Activated T-helper 1 cell treated with Interleukin-2 at 50 U/mL for 16 hours (primary cell): ENCODE data around the gene NOS1.
A peak's percentile ranks its signal among the peaks of the same experiment; 100 is the strongest.
"Not testable (repeated sequence)": the region's sequence is repeated elsewhere in the genome, so short reads cannot be mapped to it uniquely, and the experiment has no call there.

Experiments
- DNase-seq: peaks from one replicate; pipeline ENCODE4 v3.0.0-alpha.2; 2020; ENCODE audit warnings: low read depth

NOS1 gene

GRCh38 chr12:117361347-117361751, at the start of gene NOS1:
Gene NOS1, minus strand, starts transcription at chr12:117361626. Its CDS starts 30,557 bp downstream, at chr12:117331069.
- no peak for DNase-seq

- DNase-seq = no peak
Measured at GRCh38 chr12:117409286-117409685, 47.9 kb upstream of the NOS1 start.

GRCh38 chr12:117408161-117408791, 46.9 kb upstream of the NOS1 start:
- no peak for DNase-seq

- no peak for DNase-seq
Measured at GRCh38 chr12:117404940-117405339, 43.5 kb upstream of the NOS1 start.

- no peak for DNase-seq
Measured at GRCh38 chr12:117404203-117404853, 42.9 kb upstream of the NOS1 start.

GRCh38 chr12:117403586-117404139, 42.2 kb upstream of the NOS1 start:
- no peak for DNase-seq

GRCh38 chr12:117402363-117402762, 40.9 kb upstream of the NOS1 start:
- DNase-seq = no peak

- DNase-seq = no peak
Measured at GRCh38 chr12:117400912-117401311, 39.5 kb upstream of the NOS1 start.

- not testable (repeated sequence) for DNase-seq
Measured at GRCh38 chr12:117398482-117398881, 37.1 kb upstream of the NOS1 start.

- no peak for DNase-seq
Measured at GRCh38 chr12:117395766-117396165, 34.3 kb upstream of the NOS1 start.

- no peak for DNase-seq
Measured at GRCh38 chr12:117394491-117394890, 33.1 kb upstream of the NOS1 start.

- no peak for DNase-seq
Measured at GRCh38 chr12:117393656-117394055, 32.2 kb upstream of the NOS1 start.

- no peak for DNase-seq
Measured at GRCh38 chr12:117390866-117391265, 29.4 kb upstream of the NOS1 start.

GRCh38 chr12:117388951-117389446, 27.6 kb upstream of the NOS1 start:
- DNase-seq = no peak

- DNase-seq = no peak
Measured at GRCh38 chr12:117387832-117388231, 26.4 kb upstream of the NOS1 start.

GRCh38 chr12:117384735-117385134, 23.3 kb upstream of the NOS1 start:
- DNase-seq = no peak

GRCh38 chr12:117380083-117380482, 18.7 kb upstream of the NOS1 start:
- no peak for DNase-seq

GRCh38 chr12:117377758-117378157, 16.3 kb upstream of the NOS1 start:
- no peak for DNase-seq

GRCh38 chr12:117370588-117370987, 9.2 kb upstream of the NOS1 start:
- DNase-seq = no peak

- DNase-seq = not testable (repeated sequence)
Measured at GRCh38 chr12:117370000-117370399, 8.6 kb upstream of the NOS1 start.

GRCh38 chr12:117367006-117367638, 5.7 kb upstream of the NOS1 start:
- DNase-seq = peak; percentile 1

- DNase-seq = no peak
Measured at GRCh38 chr12:117365049-117365616, 3.7 kb upstream of the NOS1 start.
